Keratinocyte (primary cell): ENCODE data around the gene TCF20. TPM values are rescaled to one million over a fixed set of nuclear protein-coding genes. Genes with fewer than 3 reads are reported as not detected.

Source experiments
- DNase-seq: peaks from one replicate; pipeline ENCODE4 v3.0.0-alpha.2; 2011; ENCODE audit warnings: low read depth, missing footprints, low spot score
- FAIRE-seq: peaks from 2 replicates; lab custom pipeline; 2011; peaks lifted over from hg19 to GRCh38; lab: Jason Lieb, UNC
- H2AFZ ChIP-seq: 2 replicates; pipeline ENCODE4 v1.6.0; 2012; ENCODE audit warnings: low read length, control low read depth, inconsistent platforms; ENCODE audit not compliant: control insufficient read depth
- H3K27ac ChIP-seq: 2 replicates; pipeline ENCODE4 v1.5.1; 2011; ENCODE audit warnings: low read length; ENCODE audit not compliant: control insufficient read depth, insufficient read depth
- H3K27me3 ChIP-seq: 3 replicates; pipeline ENCODE4 v1.6.0; 2011; ENCODE audit warnings: low read length; ENCODE audit not compliant: control insufficient read depth, insufficient read depth; ENCODE audit errors: extremely low read depth
- H3K36me3 ChIP-seq, 2 experiments: 2 replicates in 1 of 2; 3 replicates in 1 of 2; pipeline ENCODE4 v1.5.1; 2011; ENCODE audit warnings: low read length in 2 of 2, mild to moderate bottlenecking in 1 of 2; ENCODE audit not compliant: control insufficient read depth in 2 of 2, insufficient read depth in 2 of 2; ENCODE audit errors: extremely low read depth in 1 of 2
- H3K4me1 ChIP-seq: 3 replicates; pipeline ENCODE4 v1.5.1; 2011; ENCODE audit warnings: low read length; ENCODE audit not compliant: control insufficient read depth, insufficient read depth; ENCODE audit errors: extremely low read depth
- H3K4me2 ChIP-seq: 3 replicates; pipeline ENCODE4 v1.6.0; 2011; ENCODE audit warnings: low read depth, low read length; ENCODE audit not compliant: control insufficient read depth, insufficient read depth; ENCODE audit errors: extremely low read depth
- H3K4me3 ChIP-seq, 3 experiments: fragments of 200-600 bp in 1 of 3; sonication (generic) in 1 of 3; 2 replicates in 2 of 3; 3 replicates in 1 of 3; pipeline ENCODE4 v1.5.1; 2011 to 2016; ENCODE audit warnings: low read length in 3 of 3, mild to moderate bottlenecking in 3 of 3, control low read depth in 2 of 3, inconsistent platforms in 1 of 3, low read depth in 1 of 3, mixed read lengths in 1 of 3, mixed run types in 1 of 3, moderate library complexity in 1 of 3; ENCODE audit not compliant: control insufficient read depth in 2 of 3, insufficient read depth in 2 of 3; ENCODE audit errors: extremely low read depth in 1 of 3
- H3K79me2 ChIP-seq: 2 replicates; pipeline ENCODE4 v1.6.0; 2012; ENCODE audit warnings: low read length; ENCODE audit not compliant: control insufficient read depth, insufficient read depth
- H3K9ac ChIP-seq: 3 replicates; pipeline ENCODE4 v1.6.0; 2011; ENCODE audit warnings: low read length; ENCODE audit not compliant: control insufficient read depth, insufficient read depth; ENCODE audit errors: extremely low read depth
- H3K9me1 ChIP-seq: 3 replicates; pipeline ENCODE4 v1.6.0; 2011; ENCODE audit warnings: low read length; ENCODE audit not compliant: control insufficient read depth, insufficient read depth; ENCODE audit errors: extremely low read depth
- H3K9me3 ChIP-seq: 2 replicates; pipeline ENCODE4 v1.5.1; 2012; ENCODE audit warnings: low read depth, low read length; ENCODE audit not compliant: control insufficient read depth
- H4K20me1 ChIP-seq: 3 replicates; pipeline ENCODE4 v1.6.0; 2011; ENCODE audit warnings: low read length; ENCODE audit not compliant: control insufficient read depth, insufficient read depth; ENCODE audit errors: extremely low read depth
- EZH2 ChIP-seq: IDR thresholded peaks from one replicate; pipeline ENCODE4 v1.6.1; 2012; ENCODE audit warnings: inconsistent platforms, mild to moderate bottlenecking, low read length, moderate library complexity
- dilution Hi-C: fragments of 300-500 bp; cut with MboI; formaldehyde crosslinking; loops from one replicate; pipeline ENCODE4 v1.7.0; 2020; ENCODE audit warnings: low sequenced_read_pairs; ENCODE audit not compliant: extremely low pct_ligation_motif_present
- polyA plus RNA-seq, 5 experiments: library from polyadenylated mRNA; depleted of rRNA in 3 of 5; stranded (reverse) in 3 of 5; stranded (forward) in 1 of 5; unstranded in 1 of 5; fragments of >200 nt; gene quantifications; 1 replicate in 1 of 5; 2 replicates in 3 of 5; 3 replicates in 1 of 5; pipeline versions ENCODE4 v1.2.1 to v1.2.3, GENCODE V29; 2011 to 2012; ENCODE audit warnings: missing spikeins in 2 of 5, low read depth in 1 of 5, low replicate concordance in 1 of 5
- TF ChIP-seq, protein P1 (sequence below), 3 experiments: IDR thresholded peaks in 1 of 3; conservative IDR thresholded peaks in 1 of 3; optimal IDR thresholded peaks in 1 of 3; 2 replicates in 2 of 3; 3 replicates in 1 of 3; pipeline versions ENCODE3 to v1.5.1; 2011; ENCODE audit warnings: low read length in 3 of 3, mild to moderate bottlenecking in 3 of 3, moderate library complexity in 2 of 3, control low read depth in 1 of 3, inconsistent platforms in 1 of 3; ENCODE audit not compliant: insufficient read depth in 2 of 3; ENCODE audit errors: extremely low read depth in 1 of 3

Gene TCF20
- polyA plus RNA-seq, 1 donor (not counting 4 experiments of a cell fraction or from before 2014, with no cell fraction given), result 23.9 TPM

DNA sequence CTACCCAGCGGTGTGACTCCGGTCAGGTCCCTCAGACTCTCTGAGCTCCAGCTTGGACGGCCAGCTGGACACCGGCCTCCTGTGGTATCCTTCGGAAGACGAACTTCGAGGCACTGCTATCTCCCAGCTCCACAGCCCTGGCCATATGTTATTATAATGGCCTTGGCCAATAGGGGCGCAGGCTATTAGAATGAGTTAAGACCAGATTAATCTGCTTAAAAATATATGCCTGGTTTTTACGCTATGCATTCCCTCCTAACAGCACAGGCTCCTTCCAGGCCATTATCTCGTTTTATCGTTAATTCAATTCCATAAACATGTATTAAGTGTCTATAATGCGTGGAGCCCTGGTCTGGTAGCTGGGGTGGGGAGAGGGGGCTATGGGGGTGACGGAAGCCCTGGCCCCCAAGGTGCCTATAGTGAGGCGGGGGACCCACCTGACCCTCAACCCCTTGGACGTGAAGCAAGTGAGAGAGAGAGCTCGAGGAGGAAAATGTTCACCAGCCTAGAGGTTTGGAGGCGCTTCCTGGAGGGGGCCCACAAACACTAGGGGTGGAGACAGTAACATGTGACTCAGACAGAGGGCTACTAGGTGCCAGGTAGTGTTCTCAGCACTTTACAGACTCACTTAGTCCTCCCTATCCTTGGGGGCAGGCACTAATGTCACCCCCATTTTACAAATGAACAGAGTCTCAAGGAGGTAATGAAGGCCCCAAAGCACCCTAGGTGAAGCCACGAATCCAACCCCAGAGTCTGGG, 37.5 kb upstream of the TCF20 start:
- no peaks in the 10 kb centered on the region for H4K20me1 ChIP-seq
- FAIRE-seq, result no peak
- no peaks in the 10 kb centered on the region for H3K9me3 ChIP-seq
- no peak overlapping the region for H3K27ac ChIP-seq
- no peak overlapping the region for H3K4me3 ChIP-seq
- H3K36me3 ChIP-seq, result no peaks in the 10 kb centered on the region
- no peak overlapping the region for H3K4me2 ChIP-seq
- TF ChIP-seq, protein P1, sequence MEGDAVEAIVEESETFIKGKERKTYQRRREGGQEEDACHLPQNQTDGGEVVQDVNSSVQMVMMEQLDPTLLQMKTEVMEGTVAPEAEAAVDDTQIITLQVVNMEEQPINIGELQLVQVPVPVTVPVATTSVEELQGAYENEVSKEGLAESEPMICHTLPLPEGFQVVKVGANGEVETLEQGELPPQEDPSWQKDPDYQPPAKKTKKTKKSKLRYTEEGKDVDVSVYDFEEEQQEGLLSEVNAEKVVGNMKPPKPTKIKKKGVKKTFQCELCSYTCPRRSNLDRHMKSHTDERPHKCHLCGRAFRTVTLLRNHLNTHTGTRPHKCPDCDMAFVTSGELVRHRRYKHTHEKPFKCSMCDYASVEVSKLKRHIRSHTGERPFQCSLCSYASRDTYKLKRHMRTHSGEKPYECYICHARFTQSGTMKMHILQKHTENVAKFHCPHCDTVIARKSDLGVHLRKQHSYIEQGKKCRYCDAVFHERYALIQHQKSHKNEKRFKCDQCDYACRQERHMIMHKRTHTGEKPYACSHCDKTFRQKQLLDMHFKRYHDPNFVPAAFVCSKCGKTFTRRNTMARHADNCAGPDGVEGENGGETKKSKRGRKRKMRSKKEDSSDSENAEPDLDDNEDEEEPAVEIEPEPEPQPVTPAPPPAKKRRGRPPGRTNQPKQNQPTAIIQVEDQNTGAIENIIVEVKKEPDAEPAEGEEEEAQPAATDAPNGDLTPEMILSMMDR (optimal IDR thresholded peaks at IDR 0.05 in 1 of 3, IDR thresholded peaks at IDR 0.05 in 1 of 3, conservative IDR thresholded peaks at IDR 0.05 in 1 of 3; ENCODE audit: extremely low read depth in 1 of 3, insufficient read depth in 2 of 3, low read length in 3 of 3), result no peak
- TF ChIP-seq EZH2, result no peak
- H2AFZ ChIP-seq, result no peak overlapping the region
- H3K9ac ChIP-seq, result no peak overlapping the region
- peaks cover 15% of the 10 kb centered on the region for H3K27me3 ChIP-seq
- H3K9me1 ChIP-seq, result peaks cover 3% of the 10 kb centered on the region
- H3K79me2 ChIP-seq, result no peaks in the 10 kb centered on the region
- dilution Hi-C loops, result no loop called here
- peaks cover 2% of the 10 kb centered on the region for H3K4me1 ChIP-seq
- no peak for DNase-seq

DNA sequence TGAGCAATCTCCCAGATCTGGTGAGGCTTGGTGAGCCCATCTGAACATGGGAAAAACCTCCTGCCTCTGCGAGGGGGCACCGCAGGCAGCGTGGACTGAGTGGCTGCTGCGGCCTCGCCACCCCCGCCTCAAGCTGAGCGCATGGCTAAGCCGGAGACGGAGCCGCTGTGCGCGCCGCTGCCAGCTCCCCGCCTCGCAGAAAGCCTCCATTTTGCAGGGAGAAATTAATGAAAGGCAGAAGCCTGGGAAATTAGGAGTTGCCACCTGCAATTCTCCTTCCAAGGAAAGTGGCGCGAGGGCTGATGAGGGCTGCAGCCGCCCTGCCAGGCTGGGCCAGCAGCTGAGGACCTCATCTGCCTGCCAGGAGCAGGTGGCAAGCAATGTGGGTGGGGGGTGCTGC, 35.6 kb upstream of the TCF20 start:
- H3K9me1 ChIP-seq, result no peaks in the 10 kb centered on the region
- H3K27me3 ChIP-seq, result peaks cover 15% of the 10 kb centered on the region
- no peaks in the 10 kb centered on the region for H3K9me3 ChIP-seq
- dilution Hi-C loops, result no loop called here
- no peak overlapping the region for H3K4me3 ChIP-seq
- H4K20me1 ChIP-seq, result no peaks in the 10 kb centered on the region
- no peaks in the 10 kb centered on the region for H3K79me2 ChIP-seq
- no peak overlapping the region for H2AFZ ChIP-seq
- no peak overlapping the region for H3K9ac ChIP-seq
- DNase-seq, result no peak
- no peak overlapping the region for H3K4me2 ChIP-seq
- H3K27ac ChIP-seq, result no peak overlapping the region
- FAIRE-seq, result no peak
- no peak for TF ChIP-seq EZH2
- TF ChIP-seq, protein P1 (optimal IDR thresholded peaks at IDR 0.05 in 1 of 3, IDR thresholded peaks at IDR 0.05 in 1 of 3, conservative IDR thresholded peaks at IDR 0.05 in 1 of 3; ENCODE audit: extremely low read depth in 1 of 3, insufficient read depth in 2 of 3, low read length in 3 of 3), result no peak
- no peaks in the 10 kb centered on the region for H3K36me3 ChIP-seq
- H3K4me1 ChIP-seq, result peaks cover 5% of the 10 kb centered on the region
